ENCODE data around the gene ALG12.

DNA sequence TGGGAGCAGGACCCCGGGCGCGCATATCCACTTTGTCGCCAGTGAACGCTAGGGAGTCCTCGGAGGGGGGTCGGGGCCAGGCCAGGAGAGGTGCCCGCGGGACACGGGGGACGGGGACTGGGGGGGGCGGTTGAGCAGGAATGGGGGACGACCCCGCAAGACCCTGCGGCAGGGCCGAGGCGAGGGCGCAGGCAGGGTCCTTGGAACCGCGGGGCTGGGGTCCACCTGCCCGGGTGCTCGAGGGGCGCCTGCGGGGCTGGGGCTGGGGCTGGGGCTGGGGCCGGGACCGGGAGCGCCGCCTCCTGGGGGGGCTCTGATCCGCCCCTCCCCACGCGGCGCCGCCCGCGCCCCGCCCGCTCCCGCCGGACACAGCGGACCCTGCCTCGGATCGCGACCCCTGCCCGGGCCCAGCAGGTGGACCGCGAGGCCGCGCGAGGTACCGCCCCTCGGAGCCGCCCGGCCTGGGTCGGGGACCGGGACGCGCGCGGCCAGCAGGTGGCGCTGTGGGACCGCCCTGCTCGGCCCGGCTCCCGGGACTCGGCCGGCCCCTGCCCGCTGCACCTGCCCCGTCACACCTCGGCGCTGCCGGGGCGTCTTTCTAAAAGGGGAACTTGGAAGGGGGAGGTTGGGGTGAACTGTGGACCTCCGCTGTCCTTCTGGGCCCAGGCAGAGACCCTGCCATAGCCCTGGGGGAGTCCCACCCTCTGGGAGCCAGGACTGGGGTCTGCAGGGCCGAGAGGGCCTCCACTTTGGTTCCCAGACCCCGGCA lies 11.2 kb upstream of the ALG12 start:
- TF ChIP-seq, protein P1, sequence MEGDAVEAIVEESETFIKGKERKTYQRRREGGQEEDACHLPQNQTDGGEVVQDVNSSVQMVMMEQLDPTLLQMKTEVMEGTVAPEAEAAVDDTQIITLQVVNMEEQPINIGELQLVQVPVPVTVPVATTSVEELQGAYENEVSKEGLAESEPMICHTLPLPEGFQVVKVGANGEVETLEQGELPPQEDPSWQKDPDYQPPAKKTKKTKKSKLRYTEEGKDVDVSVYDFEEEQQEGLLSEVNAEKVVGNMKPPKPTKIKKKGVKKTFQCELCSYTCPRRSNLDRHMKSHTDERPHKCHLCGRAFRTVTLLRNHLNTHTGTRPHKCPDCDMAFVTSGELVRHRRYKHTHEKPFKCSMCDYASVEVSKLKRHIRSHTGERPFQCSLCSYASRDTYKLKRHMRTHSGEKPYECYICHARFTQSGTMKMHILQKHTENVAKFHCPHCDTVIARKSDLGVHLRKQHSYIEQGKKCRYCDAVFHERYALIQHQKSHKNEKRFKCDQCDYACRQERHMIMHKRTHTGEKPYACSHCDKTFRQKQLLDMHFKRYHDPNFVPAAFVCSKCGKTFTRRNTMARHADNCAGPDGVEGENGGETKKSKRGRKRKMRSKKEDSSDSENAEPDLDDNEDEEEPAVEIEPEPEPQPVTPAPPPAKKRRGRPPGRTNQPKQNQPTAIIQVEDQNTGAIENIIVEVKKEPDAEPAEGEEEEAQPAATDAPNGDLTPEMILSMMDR (IDR thresholded peaks at IDR 0.05): peak; percentile 45 to 95 (median 76)
- no peak for TF ChIP-seq EP300 (IDR thresholded peaks at IDR 0.05; ENCODE audit: low read depth)
- TF ChIP-seq POLR2AphosphoS5 (IDR thresholded peaks at IDR 0.05): no peak
